Mesendoderm (in vitro differentiated cells): ENCODE results near the gene TRMT44.

ENCODE experiments used
- DNase-seq: peaks from one replicate; pipeline ENCODE4 v3.0.0; 2013
- H2AK5ac ChIP-seq: 2 replicates; pipeline ENCODE4 v1.6.1; 2013; ENCODE audit warnings: low read length, inconsistent platforms
- H2BK120ac ChIP-seq: 2 replicates; pipeline ENCODE4 v1.6.1; 2013; ENCODE audit warnings: low read depth, mild to moderate bottlenecking, low read length, moderate library complexity, mixed read lengths
- H2BK15ac ChIP-seq: replicated peaks from 2 replicates; pipeline ENCODE4 v1.6.1; 2013; ENCODE audit warnings: low read depth, mild to moderate bottlenecking, moderate library complexity
- H2BK5ac ChIP-seq: 2 replicates; pipeline ENCODE4 v1.6.1; 2013; ENCODE audit warnings: low read length, inconsistent platforms
- H3K18ac ChIP-seq: 2 replicates; pipeline ENCODE4 v1.6.1; 2013; ENCODE audit warnings: mild to moderate bottlenecking, low read length, mixed read lengths
- H3K23ac ChIP-seq: one replicate; pipeline ENCODE4 v1.6.1; 2013; ENCODE audit warnings: low read length
- H3K27ac ChIP-seq: 2 replicates; pipeline ENCODE4 v1.5.1; 2013; ENCODE audit warnings: low read depth, mild to moderate bottlenecking, inconsistent platforms, low read length, moderate library complexity
- H3K27me3 ChIP-seq: 2 replicates; pipeline ENCODE4 v1.6.1; 2013; ENCODE audit warnings: low read length, control low read depth, mild to moderate bottlenecking, inconsistent platforms; ENCODE audit not compliant: insufficient read depth, poor library complexity
- H3K36me3 ChIP-seq: 2 replicates; pipeline ENCODE4 v1.6.1; 2013; ENCODE audit warnings: low read length, inconsistent platforms; ENCODE audit not compliant: control insufficient read depth, insufficient read depth
- H3K4ac ChIP-seq: one replicate; pipeline ENCODE4 v1.6.1; 2013; ENCODE audit warnings: low read depth, mild to moderate bottlenecking, low read length, moderate library complexity
- H3K4me1 ChIP-seq: 2 replicates; pipeline ENCODE4 v1.6.1; 2013; ENCODE audit warnings: low read depth, low read length, inconsistent platforms; ENCODE audit not compliant: control insufficient read depth
- H3K4me2 ChIP-seq: 2 replicates; pipeline ENCODE4 v1.6.1; 2013; ENCODE audit warnings: low read length
- H3K4me3 ChIP-seq: 2 replicates; pipeline ENCODE4 v1.5.1; 2013; ENCODE audit warnings: mild to moderate bottlenecking, low read length
- H3K56ac ChIP-seq: one replicate; pipeline ENCODE4 v1.6.1; 2013; ENCODE audit warnings: low read length
- H3K79me1 ChIP-seq: 2 replicates; pipeline ENCODE4 v1.6.1; 2013; ENCODE audit warnings: low read length, inconsistent platforms
- H3K79me2 ChIP-seq: 2 replicates; pipeline ENCODE4 v1.6.1; 2013; ENCODE audit warnings: mild to moderate bottlenecking, low read length; ENCODE audit not compliant: control insufficient read depth, insufficient read depth
- H3K9ac ChIP-seq: 2 replicates; pipeline ENCODE4 v1.6.1; 2013; ENCODE audit warnings: low read length, inconsistent platforms
- H4K5ac ChIP-seq: one replicate; pipeline ENCODE4 v1.6.1; 2013; ENCODE audit warnings: low read length
- H4K8ac ChIP-seq: one replicate; pipeline ENCODE4 v1.6.1; 2013; ENCODE audit warnings: low read depth, mild to moderate bottlenecking, control low read depth, low read length, moderate library complexity
- WGBS: extraction: QIAGEN DNeasy Blood & Tissue Kit; methylation state at CpG from one replicate; pipeline ENCODE4 v1.1.7; 2013; ENCODE audit warnings: low lambda C conversion rate, missing lambda C conversion rate; ENCODE audit not compliant: insufficient coverage; ENCODE audit errors: extremely low coverage; 5-methylcytosine and 5-hydroxymethylcytosine counted together

TRMT44 gene

GRCh38 chr4:8446122-8446521, 5.5 kb downstream of the TRMT44 start:
- H3K27me3 ChIP-seq = no peaks in the 10 kb centered on the region
- H4K5ac ChIP-seq = no peak overlapping the region
- peaks cover 23% of the 10 kb centered on the region for H3K79me1 ChIP-seq
- H3K23ac ChIP-seq = no peak overlapping the region
- peaks cover 8% of the 10 kb centered on the region for H3K4me1 ChIP-seq
- H3K56ac ChIP-seq = no peak overlapping the region
- H3K9ac ChIP-seq = no peak overlapping the region
- H2BK15ac ChIP-seq = no peak overlapping the region
- H2BK5ac ChIP-seq = no peak overlapping the region
- H3K27ac ChIP-seq = no peak overlapping the region
- no peak overlapping the region for H2AK5ac ChIP-seq
- no peak for DNase-seq
- no CpG with 5 or more reads among the region's 3 CpGs for WGBS
- H3K36me3 ChIP-seq = no peaks in the 10 kb centered on the region
- no peak overlapping the region for H3K4me3 ChIP-seq
- H3K79me2 ChIP-seq = peaks cover 37% of the 10 kb centered on the region
- H2BK120ac ChIP-seq = no peak overlapping the region
- H3K4ac ChIP-seq = no peak overlapping the region
- no peak overlapping the region for H3K18ac ChIP-seq
- H3K4me2 ChIP-seq = no peak overlapping the region
- H4K8ac ChIP-seq = no peak overlapping the region

- Histone ChIP-seq H3K4ac (no peak overlapping the region), H3K79me2 (no peaks in the 10 kb centered on the region), H3K4me3 (no peak overlapping the region), H3K9ac (no peak overlapping the region), H3K36me3 (peaks cover 3% of the 10 kb centered on the region), H2AK5ac (no peak overlapping the region), H2BK5ac (no peak overlapping the region), H3K56ac (no peak overlapping the region), H3K27me3 (no peaks in the 10 kb centered on the region), H3K4me2 (no peak overlapping the region), H3K79me1 (peaks cover 2% of the 10 kb centered on the region), H4K5ac (no peak overlapping the region), H3K4me1 (no peaks in the 10 kb centered on the region), H4K8ac (no peak overlapping the region), H3K18ac (no peak overlapping the region), H2BK15ac (no peak overlapping the region), H2BK120ac (no peak overlapping the region), H3K27ac (no peak overlapping the region), H3K23ac (no peak overlapping the region)
- WGBS = no CpG with 5 or more reads among the region's 11 CpGs
- DNase-seq = no peak
Observed at GRCh38 chr4:8451440-8452182, 11.0 kb downstream of the TRMT44 start.

- no peak overlapping the region for H2BK5ac ChIP-seq
- no peak overlapping the region for H3K18ac ChIP-seq
- no peak overlapping the region for H3K4ac ChIP-seq
- H3K56ac ChIP-seq = no peak overlapping the region
- no peak overlapping the region for H2BK15ac ChIP-seq
- no peaks in the 10 kb centered on the region for H3K79me1 ChIP-seq
- no peak overlapping the region for H3K4me2 ChIP-seq
- no peaks in the 10 kb centered on the region for H3K27me3 ChIP-seq
- no peak overlapping the region for H3K9ac ChIP-seq
- H3K27ac ChIP-seq = no peak overlapping the region
- peaks cover 4% of the 10 kb centered on the region for H3K36me3 ChIP-seq
- H3K79me2 ChIP-seq = no peaks in the 10 kb centered on the region
- no peak for DNase-seq
- H3K4me1 ChIP-seq = no peaks in the 10 kb centered on the region
- H4K5ac ChIP-seq = no peak overlapping the region
- no peak overlapping the region for H3K23ac ChIP-seq
- H3K4me3 ChIP-seq = no peak overlapping the region
- no peak overlapping the region for H2AK5ac ChIP-seq
- WGBS = no CpG with 5 or more reads among the region's 3 CpGs
- H4K8ac ChIP-seq = no peak overlapping the region
- no peak overlapping the region for H2BK120ac ChIP-seq
Observed at GRCh38 chr4:8453957-8454356, 13.4 kb downstream of the TRMT44 start.

- peaks cover 1% of the 10 kb centered on the region for H3K36me3 ChIP-seq
- no peak overlapping the region for H3K23ac ChIP-seq
- H2BK15ac ChIP-seq = no peak overlapping the region
- no peak for DNase-seq
- no CpG with 5 or more reads among the region's 9 CpGs for WGBS
- no peak overlapping the region for H3K27ac ChIP-seq
- H3K18ac ChIP-seq = no peak overlapping the region
- no peak overlapping the region for H2BK5ac ChIP-seq
- no peak overlapping the region for H3K4me2 ChIP-seq
- no peak overlapping the region for H3K4ac ChIP-seq
- no peak overlapping the region for H4K5ac ChIP-seq
- H3K4me1 ChIP-seq = no peaks in the 10 kb centered on the region
- H2AK5ac ChIP-seq = no peak overlapping the region
- no peaks in the 10 kb centered on the region for H3K79me1 ChIP-seq
- no peaks in the 10 kb centered on the region for H3K27me3 ChIP-seq
- no peak overlapping the region for H4K8ac ChIP-seq
- no peak overlapping the region for H3K4me3 ChIP-seq
- H2BK120ac ChIP-seq = no peak overlapping the region
- H3K79me2 ChIP-seq = no peaks in the 10 kb centered on the region
- H3K9ac ChIP-seq = no peak overlapping the region
- H3K56ac ChIP-seq = no peak overlapping the region
Observed at GRCh38 chr4:8457646-8458252, 17.2 kb downstream of the TRMT44 start.

GRCh38 chr4:8459867-8460445, 19.4 kb downstream of the TRMT44 start:
- Histone ChIP-seq H3K9ac (no peak overlapping the region), H4K5ac (no peak overlapping the region), H3K36me3 (peaks cover 1% of the 10 kb centered on the region), H3K4me2 (no peak overlapping the region), H3K4me1 (no peaks in the 10 kb centered on the region), H3K56ac (no peak overlapping the region), H2BK120ac (no peak overlapping the region), H2BK5ac (no peak overlapping the region), H3K4me3 (no peak overlapping the region), H4K8ac (no peak overlapping the region), H3K27me3 (no peaks in the 10 kb centered on the region), H3K18ac (no peak overlapping the region), H2AK5ac (no peak overlapping the region), H3K4ac (no peak overlapping the region), H2BK15ac (no peak overlapping the region), H3K79me2 (no peaks in the 10 kb centered on the region), H3K23ac (no peak overlapping the region), H3K27ac (no peak overlapping the region), H3K79me1 (no peaks in the 10 kb centered on the region)
- WGBS = no CpG with 5 or more reads among the region's 8 CpGs
- DNase-seq = no peak
